T-helper 2 cell (primary cell): Measurements from ENCODE around the gene LDLRAD2.
"Not testable (repeated sequence)": the region's sequence is repeated elsewhere in the genome, so short reads cannot be mapped to it uniquely, and the experiment has no call there.

Experiments used
- DNase-seq, 5 experiments: peaks; one replicate each; pipeline versions ENCODE4 v3.0.0 to v3.0.0-alpha.2; 2012 to 2022

The LDLRAD2 gene

GRCh38 chr1:21783679-21784603 is 28.1 kb upstream of the LDLRAD2 start:
- DNase-seq = no peak

- DNase-seq = not testable (repeated sequence)
These were observed 26.3 kb upstream of the LDLRAD2 start for GRCh38 chr1:21785764-21786163.

- no peak for DNase-seq
These were observed 25.4 kb upstream of the LDLRAD2 start for GRCh38 chr1:21786640-21787039.

GRCh38 chr1:21793104-21793503 is 19.0 kb upstream of the LDLRAD2 start:
- no peak for DNase-seq

- no peak for DNase-seq
These were observed 17.4 kb upstream of the LDLRAD2 start for GRCh38 chr1:21794656-21795055.

GRCh38 chr1:21795075-21795474 is 17.0 kb upstream of the LDLRAD2 start:
- DNase-seq = no peak

GRCh38 chr1:21799730-21800129 is 12.3 kb upstream of the LDLRAD2 start:
- no peak for DNase-seq

GRCh38 chr1:21801100-21801499 is 11.0 kb upstream of the LDLRAD2 start:
- no peak for DNase-seq

GRCh38 chr1:21804536-21804935 is 7.5 kb upstream of the LDLRAD2 start:
- DNase-seq = no peak

GRCh38 chr1:21813542-21813941 is 1.5 kb downstream of the LDLRAD2 start:
- no peak for DNase-seq

GRCh38 chr1:21814241-21814918 is 2.3 kb downstream of the LDLRAD2 start:
- peak in 1 of 5 experiments; percentile 42 for DNase-seq

GRCh38 chr1:21814981-21815582 is 3.0 kb downstream of the LDLRAD2 start:
- DNase-seq = no peak

GRCh38 chr1:21815724-21816321 is 3.8 kb downstream of the LDLRAD2 start:
- no peak for DNase-seq

- DNase-seq = no peak
These were observed 4.7 kb downstream of the LDLRAD2 start for GRCh38 chr1:21816602-21817302.

- DNase-seq = peak in 2 of 5 experiments; percentile 19 to 63
These were observed 6.6 kb downstream of the LDLRAD2 start for GRCh38 chr1:21818656-21819055.

- no peak for DNase-seq
These were observed 8.7 kb downstream of the LDLRAD2 start for GRCh38 chr1:21820597-21821232.

GRCh38 chr1:21821385-21822019 is 9.4 kb downstream of the LDLRAD2 start:
- DNase-seq = no peak

GRCh38 chr1:21822349-21822748 is 10.3 kb downstream of the LDLRAD2 start:
- DNase-seq = no peak

- DNase-seq = no peak
These were observed 11.3 kb downstream of the LDLRAD2 start for GRCh38 chr1:21823206-21823979.

- DNase-seq = no peak
These were observed 12.1 kb downstream of the LDLRAD2 start for GRCh38 chr1:21823980-21824702.
